Skin of body (tissue), 2 donors: ENCODE data around the gene FBXO10. TPM values are rescaled to one million over a fixed set of nuclear protein-coding genes. Genes with fewer than 3 reads are reported as not detected.
"Not testable (repeated sequence)": the region's sequence is repeated elsewhere in the genome, so short reads cannot be mapped to it uniquely, and the experiment has no call there.

Source experiments
- DNase-seq: peaks from one replicate; lab custom pipeline; 2025; lab: John Stamatoyannopoulos, UW
- total RNA-seq: library from RNA; depleted of rRNA; stranded (reverse); fragments of >200 nt; gene quantifications from one replicate; pipeline ENCODE4 v1.2.3, GENCODE V29; 2014

Gene FBXO10
- total RNA-seq, 1 donor from 2014 or later, result 6.3 TPM

- not testable (repeated sequence) for DNase-seq
These were observed 98.1 kb downstream of the FBXO10 start for GRCh38 chr9:37477987-37478619.

- DNase-seq, result not testable (repeated sequence)
These were observed 98.7 kb downstream of the FBXO10 start for GRCh38 chr9:37477443-37477842.

DNA sequence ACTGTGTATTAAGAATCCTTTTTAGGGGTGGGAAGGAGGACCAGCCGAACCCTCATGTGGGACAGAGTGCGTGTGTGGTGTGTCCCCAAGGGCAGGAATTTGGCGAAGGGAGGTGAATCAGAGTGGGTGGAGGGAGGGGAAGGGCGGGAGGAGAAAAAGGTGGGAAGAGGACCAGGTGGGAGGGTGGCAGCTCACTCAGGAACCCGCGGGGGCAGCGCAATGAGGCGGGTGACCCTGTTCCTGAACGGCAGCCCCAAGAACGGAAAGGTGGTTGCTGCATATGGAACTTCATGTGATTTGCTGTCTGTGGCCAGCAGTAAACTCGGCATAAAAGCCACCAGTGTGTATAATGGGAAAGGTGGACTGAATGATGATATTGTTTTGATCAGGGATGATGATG lies 99.2 kb downstream of the FBXO10 start:
- no peak for DNase-seq

DNA sequence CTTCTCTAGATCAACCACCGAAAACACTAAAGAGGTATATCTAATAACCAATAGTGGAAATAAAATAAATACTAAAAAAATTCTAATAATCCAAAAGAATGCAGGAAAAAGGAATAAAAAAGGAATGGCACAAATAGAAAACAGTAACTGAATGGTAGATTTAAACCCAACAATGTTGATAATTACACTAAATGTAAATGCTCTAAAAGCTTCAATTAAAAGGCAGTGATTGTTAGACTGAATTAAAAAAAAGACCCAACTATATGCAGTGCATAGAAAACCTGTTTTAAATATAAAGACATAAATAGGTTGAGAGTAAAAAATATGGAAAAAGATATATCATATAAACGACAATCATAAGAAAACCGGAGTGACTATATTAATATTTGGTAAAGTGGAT lies 101.7 kb downstream of the FBXO10 start:
- DNase-seq, result no peak

DNA sequence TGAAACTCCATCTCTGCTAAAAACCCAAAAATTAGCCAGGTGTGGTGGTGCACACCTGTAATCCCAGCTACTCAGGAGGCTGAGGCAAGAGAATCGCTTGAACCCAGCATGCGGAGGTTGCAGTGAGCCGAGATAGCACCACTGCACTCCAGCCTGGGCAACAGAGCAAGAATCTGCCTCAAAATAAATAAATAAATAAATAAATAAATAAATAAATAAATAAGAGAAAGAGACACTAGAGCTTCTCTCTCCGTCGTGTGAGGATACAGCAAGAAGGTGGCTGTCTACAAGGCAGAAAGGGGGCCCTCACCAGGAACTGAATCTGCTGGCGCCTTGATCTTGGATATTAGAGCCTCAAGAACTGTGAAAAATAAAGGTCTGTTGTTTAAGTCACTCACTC lies 102.2 kb downstream of the FBXO10 start:
- DNase-seq, result not testable (repeated sequence)

DNA sequence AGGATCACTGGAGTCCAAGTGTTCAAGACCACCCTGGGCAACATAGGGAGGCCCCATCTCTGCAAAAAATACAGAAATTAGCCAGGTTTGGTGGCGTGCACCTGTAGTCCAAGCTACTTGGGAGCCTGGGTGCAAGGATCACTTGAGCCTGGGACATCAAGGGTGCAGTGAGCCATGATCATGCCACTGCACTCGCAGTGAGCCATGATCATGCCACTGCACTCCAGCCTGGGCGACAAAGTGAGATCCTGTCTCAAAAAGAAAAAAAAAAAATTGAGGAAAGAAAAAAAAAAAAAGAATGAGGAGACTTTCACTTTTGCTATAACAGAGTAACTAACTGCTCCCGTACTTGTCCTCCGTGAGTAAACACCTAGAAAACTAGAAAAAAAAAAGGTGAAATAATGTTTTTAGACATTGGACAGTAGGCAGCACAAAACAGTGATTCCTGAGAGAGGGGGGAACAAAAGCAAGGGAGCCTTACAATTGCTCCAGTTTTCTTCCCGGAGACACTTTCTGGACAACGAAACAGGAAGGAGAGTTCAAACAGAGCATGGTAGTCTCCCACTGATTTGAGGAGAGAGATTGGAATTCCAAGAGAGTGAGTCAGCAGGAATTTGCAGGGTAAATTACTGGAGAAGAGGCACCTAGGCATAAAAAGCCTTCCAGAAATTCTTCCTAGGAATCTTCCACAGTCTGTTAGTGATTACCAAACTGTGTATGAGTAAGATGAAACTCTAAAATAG lies 104.1 kb downstream of the FBXO10 start:
- peak; percentile 33 for DNase-seq

GRCh38 chr9:37468620-37469019 lies 107.6 kb downstream of the FBXO10 start:
- no peak for DNase-seq

DNA sequence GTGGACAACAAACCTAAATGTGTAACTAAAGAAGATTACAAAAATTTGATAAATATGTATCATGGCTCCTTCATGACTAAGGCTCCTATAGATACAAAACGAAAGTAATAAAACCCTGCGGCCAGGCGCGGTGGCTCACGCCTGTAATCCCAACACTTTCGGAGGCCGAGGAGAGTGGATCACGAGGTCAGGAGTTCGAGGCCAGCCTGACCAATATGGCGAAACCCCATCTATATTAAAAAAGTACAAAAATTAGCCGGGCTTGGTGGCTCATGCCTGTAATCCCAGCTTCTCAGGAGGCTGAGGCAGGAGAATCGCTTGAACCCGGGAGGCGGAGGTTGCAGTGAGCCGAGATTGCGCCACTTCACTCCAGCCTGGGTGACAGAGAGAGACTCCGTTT lies 108.7 kb downstream of the FBXO10 start:
- DNase-seq, result not testable (repeated sequence)

- peak; percentile 45 for DNase-seq
These were observed 110.0 kb downstream of the FBXO10 start for GRCh38 chr9:37466037-37466709.

DNA sequence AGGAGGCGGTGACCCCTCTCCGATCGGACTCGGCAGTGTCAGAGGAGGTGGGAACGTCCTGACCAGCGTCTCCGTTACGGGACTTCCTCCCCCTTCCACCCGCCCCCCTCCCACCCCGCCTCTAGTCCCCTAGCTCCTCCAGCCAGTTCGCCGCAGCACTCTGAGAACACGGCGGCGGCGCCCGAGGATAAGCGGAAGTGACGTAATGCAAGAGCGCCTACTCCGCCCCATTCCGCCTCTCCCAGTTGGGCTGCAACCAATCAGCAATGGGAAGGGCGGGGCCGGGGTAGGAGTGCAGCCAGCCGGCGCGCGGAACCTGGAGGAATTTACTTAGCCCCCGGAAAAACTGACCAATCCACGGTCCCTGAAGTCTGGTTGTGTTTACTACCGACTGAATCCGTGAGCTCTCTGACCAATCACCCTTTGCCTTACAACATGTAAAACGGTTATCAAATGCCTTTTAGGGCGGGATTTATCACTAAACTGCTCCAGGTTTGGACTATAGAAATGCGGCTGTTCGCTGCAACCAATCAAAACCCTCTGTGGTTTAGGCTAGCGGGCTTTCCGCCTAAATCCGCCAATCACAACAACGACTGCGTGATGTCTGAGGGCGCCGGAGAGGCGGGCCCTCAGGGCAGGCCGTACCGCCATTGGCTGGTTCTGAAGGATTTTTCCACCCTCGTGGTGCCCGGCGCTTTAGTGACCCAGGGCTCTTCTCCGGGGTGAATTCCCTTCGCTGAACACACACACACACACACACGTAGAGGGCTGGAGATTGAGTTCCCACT lies 110.7 kb downstream of the FBXO10 start, which contains the start of gene ZBTB5:
Gene ZBTB5 (minus strand): TSS at position 202 of the 788 bp plus-strand sequence. CDS start 22,899 bp downstream, outside the sequence.
- DNase-seq, result peak; percentile 100

DNA sequence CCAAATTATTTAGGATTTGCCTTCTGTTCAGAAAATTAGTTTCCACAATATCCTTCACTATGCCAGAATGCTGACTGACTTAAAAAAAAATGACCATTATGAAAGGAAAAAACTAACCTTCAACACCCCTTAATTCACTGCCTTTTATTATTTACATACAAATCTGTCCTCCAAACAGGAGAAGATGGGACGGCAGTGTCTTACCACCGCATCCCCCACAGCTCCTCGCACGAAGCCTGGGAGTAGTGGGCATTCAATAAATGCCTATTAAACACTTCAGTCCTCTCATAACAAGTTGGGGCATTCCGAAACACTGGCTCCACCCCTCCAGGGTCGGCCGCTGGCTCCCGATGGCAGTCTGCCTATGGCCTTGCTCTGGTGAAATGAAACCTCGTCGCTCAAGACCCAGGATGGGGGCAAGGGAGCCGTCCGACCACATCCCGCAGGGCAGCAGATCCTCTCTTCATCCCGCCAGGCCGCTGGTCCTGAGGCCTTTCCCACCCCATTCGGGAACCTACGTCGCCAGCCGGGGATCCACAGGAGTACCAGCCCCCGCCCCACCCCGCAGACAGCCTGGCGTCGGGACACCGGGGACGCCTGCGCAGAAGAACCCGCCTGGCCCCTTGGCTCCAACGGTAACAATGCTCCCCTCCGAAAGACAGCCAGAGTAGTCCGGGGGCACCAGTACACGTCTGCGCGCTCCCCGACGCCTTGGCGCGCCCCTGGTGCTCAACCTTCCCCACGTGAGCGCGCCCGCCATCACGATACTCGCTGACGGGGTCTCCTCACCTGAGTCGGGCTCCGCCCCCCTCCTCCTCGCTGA lies 111.5 kb downstream of the FBXO10 start:
- peak; percentile 68 for DNase-seq

GRCh38 chr9:37464006-37464405 lies 112.2 kb downstream of the FBXO10 start:
- peak; percentile 8 for DNase-seq

Other genes starting within 250 kb of the FBXO10 start
- gene GRHPR, start 153.7 kb downstream of the FBXO10 start, total RNA-seq, result 59.7 TPM
- 16.4 TPM for gene ZBTB5, start 110.9 kb downstream of the FBXO10 start, total RNA-seq
- gene POLR1E, start 90.4 kb downstream of the FBXO10 start, total RNA-seq, result 28.8 TPM
- gene TOMM5, start 16.2 kb upstream of the FBXO10 start, total RNA-seq, result 81.3 TPM
- 2.1 TPM for gene FRMPD1, start 74.6 kb upstream of the FBXO10 start, total RNA-seq
- gene TRMT10B, start 177.4 kb upstream of the FBXO10 start, total RNA-seq, result 7.1 TPM
- 25.4 TPM for gene EXOSC3, start 208.7 kb upstream of the FBXO10 start, total RNA-seq
- gene DCAF10, start 224.4 kb upstream of the FBXO10 start, total RNA-seq, result 20.3 TPM